Measurements from ENCODE around the gene DUSP7.
A peak's percentile ranks its signal among the peaks of the same experiment; 100 is the strongest.

Gene DUSP7

DNA sequence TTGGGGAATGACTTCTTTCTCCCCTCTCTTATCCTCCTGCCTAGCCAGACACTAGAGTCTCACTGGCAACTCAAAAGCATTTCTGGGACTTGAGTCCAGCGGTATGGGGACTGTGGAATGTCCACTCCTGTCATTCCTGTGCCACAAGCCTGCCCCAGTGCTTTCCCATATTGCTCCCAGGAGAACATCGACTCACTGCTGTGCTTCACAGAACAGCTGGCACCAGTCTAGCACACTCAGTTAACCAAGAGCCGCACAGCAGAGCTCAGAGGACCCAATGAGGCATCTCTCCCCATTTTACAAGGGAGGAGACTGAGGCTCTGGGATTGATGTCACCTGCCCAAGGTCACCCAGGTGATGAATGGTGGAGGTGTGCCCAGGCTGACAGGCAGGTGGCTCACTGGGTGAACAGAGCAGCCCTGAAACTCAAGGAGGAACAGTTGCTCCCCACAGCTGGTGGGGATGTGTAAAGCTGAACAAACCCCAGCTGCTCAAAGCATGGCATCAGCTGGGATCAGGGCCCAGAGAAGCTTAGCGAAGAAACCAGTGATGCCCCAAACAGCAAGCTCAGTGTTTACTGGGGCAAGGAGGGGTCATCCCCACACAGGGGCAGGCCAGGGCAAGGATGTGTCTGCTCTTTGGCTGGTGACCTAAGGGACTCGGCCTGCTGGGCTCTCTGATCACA, 35.4 kb upstream of the DUSP7 start:
- Histone ChIP-seq H3K4me1 (ENCODE audit: control insufficient read depth in 1 of 2, insufficient read depth in 2 of 2, low read length in 2 of 2) (peaks cover 9 to 22% of the 10 kb centered on the region in 2 donors), H3K4me3 (ENCODE audit: low read depth in 1 of 2, low read length in 2 of 2) (no peak overlapping the region)

DNA sequence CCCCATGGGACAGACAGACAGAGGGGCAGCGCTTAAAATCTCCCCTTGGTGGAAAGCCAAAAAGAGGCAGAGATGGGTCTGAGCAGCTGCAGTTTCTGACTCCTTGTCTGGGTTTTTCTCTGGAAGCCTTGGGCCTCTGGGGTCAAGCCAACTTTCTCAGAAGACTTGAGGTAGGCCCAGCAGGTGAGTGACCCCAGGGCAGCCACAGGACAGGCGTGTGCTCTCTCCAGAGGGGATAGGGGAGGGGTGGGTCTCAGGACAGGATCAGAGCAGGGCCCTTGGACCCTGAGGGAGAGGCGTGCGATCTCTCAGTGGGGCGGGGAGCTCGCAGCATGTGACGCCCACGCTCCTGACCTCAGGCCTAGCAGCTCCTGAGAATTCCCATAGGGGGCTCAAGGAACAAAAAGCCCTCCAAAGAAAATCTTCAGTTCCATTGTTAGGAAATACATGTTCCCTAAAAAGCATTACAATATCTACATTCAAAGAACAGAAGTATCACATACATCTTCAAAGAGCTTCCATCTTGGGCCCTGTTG, 34.6 kb upstream of the DUSP7 start:
- H3K27ac ChIP-seq (ENCODE audit: low read length) = no peak overlapping the region
- no peaks in the 10 kb centered on the region for H3K36me3 ChIP-seq (ENCODE audit: control insufficient read depth in 1 of 2, insufficient read depth in 2 of 2, low read length in 2 of 2)
- H3K9me3 ChIP-seq (ENCODE audit: control insufficient read depth in 1 of 2, low read length in 2 of 2) = no peaks in the 10 kb centered on the region
- peaks cover 9 to 22% of the 10 kb centered on the region in 2 donors for H3K4me1 ChIP-seq (ENCODE audit: control insufficient read depth in 1 of 2, insufficient read depth in 2 of 2, low read length in 2 of 2)
- H3K27me3 ChIP-seq (ENCODE audit: low read depth, low read length) = no peaks in the 10 kb centered on the region
- H3K4me3 ChIP-seq (ENCODE audit: low read depth in 1 of 2, low read length in 2 of 2) = no peak overlapping the region

More for the DNA sequence above, 35.4 kb upstream of the DUSP7 start:
- no peaks in the 10 kb centered on the region for H3K27me3 ChIP-seq (ENCODE audit: low read depth, low read length)
- H3K27ac ChIP-seq (ENCODE audit: low read length) = no peak overlapping the region
- H3K9me3 ChIP-seq (ENCODE audit: control insufficient read depth in 1 of 2, low read length in 2 of 2) = no peaks in the 10 kb centered on the region
- no peaks in the 10 kb centered on the region for H3K36me3 ChIP-seq (ENCODE audit: control insufficient read depth in 1 of 2, insufficient read depth in 2 of 2, low read length in 2 of 2)

DNA sequence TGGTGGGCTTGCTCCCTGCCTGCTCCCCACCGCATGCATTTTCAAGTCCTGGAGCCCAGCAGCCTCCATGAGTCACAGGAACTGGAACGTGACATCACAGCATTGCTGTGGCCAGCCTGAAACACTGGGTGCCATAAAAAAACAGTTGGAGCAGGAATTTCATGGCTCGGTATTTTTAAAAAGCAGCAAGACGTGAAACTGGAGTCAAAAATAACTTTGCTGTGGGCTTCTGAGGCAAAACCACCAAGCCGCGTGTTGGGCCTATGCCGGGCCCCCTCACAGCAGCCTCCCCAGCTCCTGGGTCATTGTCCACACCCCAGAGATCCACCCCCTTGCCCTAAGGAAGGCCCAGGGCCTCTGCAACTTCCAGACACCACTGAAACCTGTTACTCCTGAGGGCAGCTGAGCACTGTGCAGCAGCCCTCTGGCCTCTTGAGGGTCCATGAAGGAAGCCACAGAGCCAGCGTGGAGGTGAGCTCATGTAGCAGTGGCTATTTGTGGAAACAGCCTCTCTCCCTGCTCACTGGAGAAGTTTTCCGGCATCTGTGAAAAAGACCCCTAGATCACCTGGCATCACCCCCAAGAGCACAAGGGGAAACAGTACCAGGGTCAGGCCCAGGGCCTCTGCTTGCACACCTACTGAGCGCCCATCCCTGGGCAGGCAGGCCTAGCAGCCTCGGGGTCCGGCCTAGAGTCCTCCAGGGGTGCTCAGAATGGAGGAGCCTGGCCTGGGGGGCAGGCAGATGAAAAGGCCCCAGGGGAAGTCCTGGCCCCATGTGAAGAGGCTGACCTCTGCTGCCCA, 34.0 kb upstream of the DUSP7 start:
- no peaks in the 10 kb centered on the region for H3K27me3 ChIP-seq (ENCODE audit: low read depth, low read length)
- no peak overlapping the region for H3K4me3 ChIP-seq (ENCODE audit: low read depth in 1 of 2, low read length in 2 of 2)
- peaks cover 9 to 22% of the 10 kb centered on the region in 2 donors for H3K4me1 ChIP-seq (ENCODE audit: control insufficient read depth in 1 of 2, insufficient read depth in 2 of 2, low read length in 2 of 2)
- no peaks in the 10 kb centered on the region for H3K36me3 ChIP-seq (ENCODE audit: control insufficient read depth in 1 of 2, insufficient read depth in 2 of 2, low read length in 2 of 2)
- H3K27ac ChIP-seq (ENCODE audit: low read length) = peak overlapping the region; percentile 11
- H3K9me3 ChIP-seq (ENCODE audit: control insufficient read depth in 1 of 2, low read length in 2 of 2) = no peaks in the 10 kb centered on the region

DNA sequence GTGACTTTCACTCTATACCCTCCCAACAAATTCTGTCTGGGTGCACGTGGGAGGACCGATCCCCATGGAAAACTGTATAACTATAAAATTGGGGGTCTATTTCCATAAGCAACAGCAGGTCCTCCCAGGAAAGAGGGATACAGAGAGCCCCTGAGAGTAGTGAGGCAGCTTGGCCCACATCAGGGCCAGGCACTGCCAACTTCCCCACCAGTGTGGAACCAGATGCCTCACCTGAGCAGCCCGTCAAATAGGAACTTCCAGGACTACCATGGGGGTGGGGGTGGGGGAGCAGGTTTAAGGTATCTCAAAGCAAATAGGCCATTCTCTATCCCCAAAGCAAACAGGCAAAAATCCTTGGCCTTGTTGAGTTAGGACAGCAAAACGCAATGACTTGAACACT, 33.3 kb upstream of the DUSP7 start:
- Histone ChIP-seq H3K4me3 (ENCODE audit: low read depth in 1 of 2, low read length in 2 of 2) (no peak overlapping the region), H3K36me3 (ENCODE audit: control insufficient read depth in 1 of 2, insufficient read depth in 2 of 2, low read length in 2 of 2) (no peaks in the 10 kb centered on the region), H3K27me3 (ENCODE audit: low read depth, low read length) (no peaks in the 10 kb centered on the region), H3K4me1 (ENCODE audit: control insufficient read depth in 1 of 2, insufficient read depth in 2 of 2, low read length in 2 of 2) (peaks cover 9 to 22% of the 10 kb centered on the region in 2 donors), H3K9me3 (ENCODE audit: control insufficient read depth in 1 of 2, low read length in 2 of 2) (no peaks in the 10 kb centered on the region), H3K27ac (ENCODE audit: low read length) (peak overlapping the region; percentile 11)

DNA sequence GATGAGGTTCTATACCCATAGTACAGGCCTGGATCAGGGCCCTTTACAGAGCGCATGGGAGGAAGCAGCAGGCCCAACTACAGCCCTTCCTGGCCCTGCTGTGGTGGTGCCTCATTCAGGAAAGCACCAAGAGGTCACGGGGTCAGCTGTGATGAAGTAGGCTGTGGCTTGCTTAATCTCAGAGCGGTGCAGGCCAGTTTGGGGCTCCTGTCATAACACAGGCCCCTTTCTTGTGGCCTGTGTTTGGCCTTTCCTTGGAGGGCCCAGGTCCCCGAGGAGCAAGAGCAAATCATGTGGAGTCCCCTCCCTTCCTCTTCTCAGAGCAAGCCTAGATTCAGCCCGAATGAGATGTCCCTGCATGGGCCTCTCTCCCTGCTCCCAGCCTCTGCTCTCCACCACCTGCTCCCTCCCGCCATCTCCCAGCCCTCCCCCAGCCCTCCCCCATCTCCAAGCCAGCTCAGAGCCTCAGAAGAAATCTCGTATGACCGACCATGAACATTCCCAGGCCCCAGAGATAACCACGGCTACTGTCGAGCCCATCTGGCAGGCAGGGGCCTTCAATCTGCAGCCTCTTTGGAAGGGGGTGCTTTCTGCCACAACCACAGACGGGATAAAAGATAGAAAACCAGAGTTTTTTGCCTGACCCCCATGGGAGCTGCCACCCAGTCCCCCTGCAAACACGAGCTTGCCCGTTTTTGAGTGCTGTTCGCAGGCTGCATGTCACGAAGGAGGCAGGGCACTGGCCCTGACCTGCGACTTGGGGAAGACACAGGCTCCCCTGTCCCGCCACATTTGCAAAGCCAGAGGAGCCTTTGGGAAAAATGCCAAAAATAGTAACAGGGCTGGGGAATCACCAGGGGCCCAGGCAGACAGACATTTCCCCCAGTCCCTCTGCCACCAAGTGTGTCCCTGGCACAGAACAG, 32.3 kb upstream of the DUSP7 start:
- H3K4me3 ChIP-seq (ENCODE audit: low read depth in 1 of 2, low read length in 2 of 2) = no peak overlapping the region
- H3K36me3 ChIP-seq (ENCODE audit: control insufficient read depth in 1 of 2, insufficient read depth in 2 of 2, low read length in 2 of 2) = no peaks in the 10 kb centered on the region
- no peak overlapping the region for H3K27ac ChIP-seq (ENCODE audit: low read length)
- H3K9me3 ChIP-seq (ENCODE audit: control insufficient read depth in 1 of 2, low read length in 2 of 2) = no peaks in the 10 kb centered on the region
- H3K4me1 ChIP-seq (ENCODE audit: control insufficient read depth in 1 of 2, insufficient read depth in 2 of 2, low read length in 2 of 2) = peaks cover 9 to 22% of the 10 kb centered on the region in 2 donors
- no peaks in the 10 kb centered on the region for H3K27me3 ChIP-seq (ENCODE audit: low read depth, low read length)

DNA sequence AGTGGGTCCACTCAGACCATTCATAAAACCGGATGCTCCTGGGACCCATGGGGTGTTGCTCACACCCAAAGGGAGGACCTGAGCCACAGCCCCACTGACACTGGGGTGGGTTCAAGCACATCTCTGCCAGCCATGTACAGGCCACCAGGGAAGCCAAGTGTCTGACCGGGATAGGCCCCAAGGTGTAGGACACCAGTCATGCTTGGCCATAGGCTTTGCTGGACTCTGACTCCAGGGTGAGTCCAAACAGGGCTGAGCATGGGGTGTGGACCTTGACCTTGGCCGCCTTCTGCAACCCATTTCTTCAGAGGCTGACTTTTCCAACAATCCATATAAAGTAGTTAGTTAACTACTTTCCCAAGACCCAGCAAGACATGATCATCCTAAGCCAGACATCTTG, 31.4 kb upstream of the DUSP7 start:
- H3K4me1 ChIP-seq (ENCODE audit: control insufficient read depth in 1 of 2, insufficient read depth in 2 of 2, low read length in 2 of 2) = peaks cover 9 to 22% of the 10 kb centered on the region in 2 donors
- no peaks in the 10 kb centered on the region for H3K27me3 ChIP-seq (ENCODE audit: low read depth, low read length)
- H3K9me3 ChIP-seq (ENCODE audit: control insufficient read depth in 1 of 2, low read length in 2 of 2) = no peaks in the 10 kb centered on the region
- no peak overlapping the region for H3K27ac ChIP-seq (ENCODE audit: low read length)
- no peaks in the 10 kb centered on the region for H3K36me3 ChIP-seq (ENCODE audit: control insufficient read depth in 1 of 2, insufficient read depth in 2 of 2, low read length in 2 of 2)
- H3K4me3 ChIP-seq (ENCODE audit: low read depth in 1 of 2, low read length in 2 of 2) = no peak overlapping the region

DNA sequence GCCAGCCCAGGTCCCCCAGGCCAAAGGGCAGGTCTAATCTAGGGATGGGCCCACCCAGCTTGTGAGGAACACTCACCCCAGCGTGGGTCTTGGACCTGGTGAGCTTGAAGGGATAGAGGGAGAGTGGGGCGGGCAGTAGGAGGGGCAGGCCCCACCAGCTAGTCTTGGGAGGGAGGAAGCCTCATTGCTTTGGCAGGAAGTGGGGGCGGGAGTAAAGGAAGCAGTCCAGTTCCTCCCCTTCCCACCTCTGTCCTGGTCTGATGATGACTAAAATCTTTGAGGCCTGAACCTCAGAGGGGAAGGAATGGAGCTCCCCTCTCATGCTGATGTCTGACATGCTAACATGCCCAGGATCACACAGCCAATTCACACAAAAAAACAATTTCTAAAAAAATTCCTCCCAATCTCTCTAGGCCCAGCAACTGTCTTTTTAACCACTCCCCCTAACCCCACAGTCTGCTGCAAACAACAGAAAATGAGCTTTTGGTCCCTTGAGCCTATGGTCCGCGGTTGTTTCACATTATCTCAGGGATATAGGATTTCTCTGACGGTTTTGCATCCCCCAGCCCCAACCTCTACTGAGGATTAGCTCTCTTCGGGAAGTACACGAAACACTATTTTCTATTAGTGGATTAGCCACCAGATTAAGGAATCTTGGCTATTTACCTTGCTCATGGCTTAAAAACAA, 30.7 kb upstream of the DUSP7 start:
- Histone ChIP-seq H3K4me3 (ENCODE audit: low read depth in 1 of 2, low read length in 2 of 2) (no peak overlapping the region), H3K36me3 (ENCODE audit: control insufficient read depth in 1 of 2, insufficient read depth in 2 of 2, low read length in 2 of 2) (no peaks in the 10 kb centered on the region), H3K27ac (ENCODE audit: low read length) (no peak overlapping the region), H3K4me1 (ENCODE audit: control insufficient read depth in 1 of 2, insufficient read depth in 2 of 2, low read length in 2 of 2) (peaks cover 9 to 22% of the 10 kb centered on the region in 2 donors), H3K27me3 (ENCODE audit: low read depth, low read length) (no peaks in the 10 kb centered on the region), H3K9me3 (ENCODE audit: control insufficient read depth in 1 of 2, low read length in 2 of 2) (no peaks in the 10 kb centered on the region)

DNA sequence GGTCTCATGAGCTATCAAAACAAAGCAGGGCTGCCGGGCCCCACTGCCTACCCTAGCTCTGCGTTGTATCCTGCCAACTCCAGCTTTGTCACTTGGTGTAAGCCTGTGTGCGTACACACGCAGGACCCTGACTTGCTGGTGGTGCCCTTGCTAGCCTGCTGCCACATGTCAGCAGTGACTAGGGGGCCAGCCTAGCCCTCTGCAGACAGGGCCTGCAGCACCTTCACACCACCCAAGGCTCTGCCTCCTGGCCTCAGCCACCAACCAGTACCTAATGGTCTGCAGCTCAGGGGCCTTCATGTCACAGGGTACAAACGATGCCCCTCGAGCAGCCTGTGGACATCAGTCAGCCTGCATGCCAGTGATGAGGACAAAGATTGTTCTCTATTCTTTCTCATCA, 30.1 kb upstream of the DUSP7 start:
- Histone ChIP-seq H3K4me3 (ENCODE audit: low read depth in 1 of 2, low read length in 2 of 2) (no peak overlapping the region), H3K9me3 (ENCODE audit: control insufficient read depth in 1 of 2, low read length in 2 of 2) (no peaks in the 10 kb centered on the region), H3K27ac (ENCODE audit: low read length) (no peak overlapping the region), H3K36me3 (ENCODE audit: control insufficient read depth in 1 of 2, insufficient read depth in 2 of 2, low read length in 2 of 2) (no peaks in the 10 kb centered on the region), H3K27me3 (ENCODE audit: low read depth, low read length) (no peaks in the 10 kb centered on the region), H3K4me1 (ENCODE audit: control insufficient read depth in 1 of 2, insufficient read depth in 2 of 2, low read length in 2 of 2) (peaks cover 9 to 22% of the 10 kb centered on the region in 2 donors)

DNA sequence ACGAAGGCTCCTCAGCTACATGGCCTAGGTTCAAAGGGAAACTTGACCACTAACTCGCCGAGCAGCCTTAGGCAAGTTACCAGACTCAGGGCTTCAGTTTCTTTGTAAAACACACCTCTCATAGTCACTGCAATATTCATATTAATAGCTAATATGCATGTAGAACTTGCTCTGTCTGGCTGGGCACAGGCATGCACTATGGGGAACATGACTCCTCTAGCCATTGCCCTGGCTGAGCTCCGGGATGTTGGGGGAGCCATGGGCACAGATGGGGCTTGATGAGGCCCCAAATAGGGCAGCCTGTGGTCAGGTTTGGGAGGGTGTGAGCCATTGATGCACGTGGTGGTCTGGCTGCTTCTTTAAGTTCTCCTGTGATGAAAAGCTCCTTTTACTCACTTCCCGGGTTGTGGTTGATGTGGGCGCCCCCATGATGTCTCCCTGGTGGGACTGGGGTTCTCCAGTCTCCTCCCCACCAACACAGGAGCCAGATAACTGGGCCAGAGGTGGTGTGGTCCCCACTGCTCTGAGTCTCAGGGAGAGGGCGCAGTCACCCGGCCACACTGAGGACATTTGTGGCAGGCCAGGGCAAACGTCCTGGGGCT, 29.4 kb upstream of the DUSP7 start:
- Histone ChIP-seq H3K27ac (ENCODE audit: low read length) (no peak overlapping the region), H3K4me1 (ENCODE audit: control insufficient read depth in 1 of 2, insufficient read depth in 2 of 2, low read length in 2 of 2) (peaks cover 9 to 22% of the 10 kb centered on the region in 2 donors), H3K36me3 (ENCODE audit: control insufficient read depth in 1 of 2, insufficient read depth in 2 of 2, low read length in 2 of 2) (no peaks in the 10 kb centered on the region), H3K4me3 (ENCODE audit: low read depth in 1 of 2, low read length in 2 of 2) (no peak overlapping the region), H3K27me3 (ENCODE audit: low read depth, low read length) (no peaks in the 10 kb centered on the region), H3K9me3 (ENCODE audit: control insufficient read depth in 1 of 2, low read length in 2 of 2) (no peaks in the 10 kb centered on the region)

DNA sequence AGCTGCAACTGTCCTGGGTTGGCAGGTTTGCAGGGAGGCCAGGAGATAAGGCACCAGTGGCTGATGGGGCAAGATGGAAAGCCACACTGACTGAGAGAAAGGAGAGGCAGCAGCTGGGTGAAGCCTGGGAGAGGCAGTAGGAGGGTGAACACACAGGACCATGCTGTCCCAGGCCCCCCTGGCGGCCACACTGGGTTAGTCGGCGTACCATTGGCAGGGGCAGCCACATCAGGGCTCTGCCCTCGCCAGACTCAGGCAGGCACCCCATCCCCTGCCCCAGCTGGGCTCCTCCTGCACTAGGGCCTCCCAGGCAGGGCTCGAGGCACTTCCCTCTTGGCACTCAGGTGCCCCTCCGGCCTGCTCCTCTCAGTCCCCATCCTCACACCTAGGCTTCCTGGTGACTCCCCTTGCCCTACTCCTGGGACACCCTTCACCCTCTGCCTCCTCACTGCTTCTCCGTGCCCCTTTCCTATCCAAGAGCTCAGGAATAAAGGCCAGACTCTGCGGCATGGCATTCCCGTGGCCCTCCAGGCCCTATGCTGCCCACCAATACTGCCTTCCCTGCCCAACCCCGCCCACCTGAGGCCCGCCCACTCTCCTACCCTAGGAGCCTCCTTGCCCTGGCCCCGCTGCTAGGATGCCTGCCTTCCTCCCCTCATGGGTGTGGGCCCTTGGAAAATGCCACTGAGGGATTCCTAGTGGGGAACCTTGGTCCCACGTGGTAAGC, 28.7 kb upstream of the DUSP7 start:
- Histone ChIP-seq H3K4me3 (ENCODE audit: low read depth in 1 of 2, low read length in 2 of 2) (no peak overlapping the region), H3K4me1 (ENCODE audit: control insufficient read depth in 1 of 2, insufficient read depth in 2 of 2, low read length in 2 of 2) (peaks cover 4 to 17% of the 10 kb centered on the region in 2 donors), H3K27ac (ENCODE audit: low read length) (no peak overlapping the region), H3K36me3 (ENCODE audit: control insufficient read depth in 1 of 2, insufficient read depth in 2 of 2, low read length in 2 of 2) (no peaks in the 10 kb centered on the region), H3K9me3 (ENCODE audit: control insufficient read depth in 1 of 2, low read length in 2 of 2) (no peaks in the 10 kb centered on the region), H3K27me3 (ENCODE audit: low read depth, low read length) (no peaks in the 10 kb centered on the region)
